Activated T-cell treated with anti-CD3 and anti-CD28 coated beads, Interleukin-2, amount 50 U/mL, for 48 hours (primary cell): Measurements from ENCODE around the gene GRAMD2B.

Experiments
- DNase-seq, 2 experiments: peaks; one replicate each; pipeline ENCODE4 v3.0.0-alpha.2; 2020

GRAMD2B gene

GRCh38 chr5:126482591-126482990 is 59.4 kb downstream of the GRAMD2B start:
- DNase-seq = no peak

DNA sequence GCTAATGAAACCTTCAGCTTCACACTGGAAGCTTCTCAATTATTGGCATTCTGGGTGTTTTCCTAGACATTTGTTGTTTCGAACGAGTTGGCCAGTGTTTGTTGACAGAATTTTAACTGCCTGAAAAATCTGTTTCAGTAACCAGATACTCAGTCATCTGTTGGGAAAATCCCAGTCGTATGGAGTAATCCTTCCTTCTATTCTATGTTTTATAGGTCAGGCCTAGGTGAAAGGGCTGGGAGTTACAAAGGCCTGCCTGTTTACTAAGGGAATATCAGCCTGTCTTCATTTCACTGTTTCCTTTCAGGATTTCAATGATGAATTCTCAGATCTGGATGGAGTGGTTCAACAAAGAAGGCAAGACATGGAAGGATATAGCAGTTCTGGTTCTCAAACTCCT is 59.9 kb downstream of the GRAMD2B start:
- DNase-seq = no peak

DNA sequence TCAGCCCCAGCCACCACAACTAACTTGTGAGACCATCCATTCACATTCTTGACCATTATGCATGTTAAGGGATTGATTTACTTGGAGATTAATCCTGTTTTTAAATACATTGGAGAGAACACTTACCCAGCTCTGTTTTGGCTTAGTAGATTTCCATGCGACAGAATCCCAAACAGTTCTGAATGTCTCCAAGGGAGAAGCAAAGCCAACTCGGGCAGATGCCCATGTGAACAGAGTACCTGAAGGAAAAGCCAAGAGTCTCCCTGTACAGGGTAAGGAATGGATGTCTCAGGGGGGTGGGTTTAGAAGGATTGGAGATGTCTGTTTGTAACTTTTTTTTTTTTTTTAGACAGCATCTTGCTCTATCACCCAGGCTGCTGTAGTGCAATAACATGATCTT is 61.0 kb downstream of the GRAMD2B start:
- DNase-seq = no peak

DNA sequence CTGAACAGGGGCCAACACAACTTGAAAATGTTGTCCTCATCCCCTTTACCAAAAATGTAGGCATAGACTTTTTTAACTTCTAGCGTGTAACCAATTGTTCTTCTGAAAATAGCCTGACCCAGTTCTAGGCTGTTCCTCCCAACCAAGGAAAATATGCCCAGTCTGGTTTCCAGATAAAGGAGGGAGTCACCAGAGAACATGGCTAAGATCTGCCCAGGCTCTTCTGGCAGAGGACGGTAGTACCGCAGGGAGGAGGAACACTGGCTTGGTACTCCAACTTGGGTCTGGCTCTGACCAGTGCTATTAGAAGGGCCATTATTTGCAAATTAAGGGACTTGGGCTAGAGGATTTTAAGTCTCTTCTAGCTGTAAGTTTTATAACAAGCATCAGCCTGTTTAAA is 63.1 kb downstream of the GRAMD2B start:
- no peak for DNase-seq

- DNase-seq = no peak
Observed at GRCh38 chr5:126487596-126487995, 64.4 kb downstream of the GRAMD2B start.

GRCh38 chr5:126488443-126489065 is 65.3 kb downstream of the GRAMD2B start:
- no peak for DNase-seq

DNA sequence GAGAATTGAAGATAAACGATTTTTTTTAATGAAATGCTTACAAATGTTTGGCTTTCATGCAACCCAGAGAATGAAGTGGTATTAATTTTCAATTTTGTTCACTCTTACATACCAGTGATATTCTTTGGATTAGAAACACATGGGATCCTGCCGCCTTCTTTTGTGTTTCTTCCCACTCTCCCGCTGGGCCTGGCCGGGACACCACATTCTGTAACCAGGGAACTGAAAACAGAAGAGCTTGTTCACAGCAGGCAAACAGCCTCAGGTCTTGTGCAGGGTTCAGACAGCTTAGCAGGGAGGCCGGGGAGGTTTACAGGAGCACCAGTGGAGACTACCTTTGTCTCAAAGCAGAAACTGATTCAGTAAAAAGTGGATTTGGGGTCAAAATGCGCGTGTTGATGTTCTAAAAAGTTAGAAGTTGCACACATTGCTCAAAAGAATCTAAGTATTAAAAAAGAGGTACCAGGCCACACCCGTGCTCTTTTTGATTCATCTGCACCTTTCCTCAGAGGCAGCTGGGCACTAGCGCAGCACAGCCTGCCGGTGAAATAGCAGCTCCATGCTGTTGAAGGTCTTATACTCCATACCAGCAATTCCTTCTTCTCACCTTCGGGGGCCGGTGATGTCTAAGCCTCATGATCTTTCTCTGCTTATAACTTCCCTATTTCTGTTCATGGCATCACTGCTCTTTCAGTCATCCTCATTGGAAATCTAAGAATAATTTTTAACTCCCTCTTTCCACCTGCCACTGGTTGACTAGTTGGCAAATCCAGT is 67.1 kb downstream of the GRAMD2B start:
- no peak for DNase-seq

- no peak for DNase-seq
Observed at GRCh38 chr5:126492939-126493338, 69.7 kb downstream of the GRAMD2B start.

- DNase-seq = no peak
Observed at GRCh38 chr5:126494393-126494792, 71.2 kb downstream of the GRAMD2B start.

DNA sequence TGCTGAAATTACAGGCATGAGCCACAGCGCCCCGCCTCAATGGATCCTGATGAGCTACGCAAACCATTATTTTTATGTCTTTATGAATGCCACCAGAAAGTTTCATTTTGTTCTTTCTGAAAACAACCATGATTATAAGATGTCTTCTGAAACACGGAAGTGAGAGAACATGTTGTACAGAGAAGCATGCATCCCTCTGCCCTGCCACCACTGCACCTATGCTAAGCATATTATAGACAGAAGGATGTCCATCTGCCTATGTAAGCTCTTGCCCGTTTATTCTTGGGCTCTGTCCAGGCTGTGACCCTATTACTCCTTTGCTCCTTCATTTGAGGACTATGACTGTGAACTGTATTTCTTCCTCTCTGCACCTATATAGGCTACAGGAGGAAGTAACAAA is 74.3 kb downstream of the GRAMD2B start:
- DNase-seq = no peak

DNA sequence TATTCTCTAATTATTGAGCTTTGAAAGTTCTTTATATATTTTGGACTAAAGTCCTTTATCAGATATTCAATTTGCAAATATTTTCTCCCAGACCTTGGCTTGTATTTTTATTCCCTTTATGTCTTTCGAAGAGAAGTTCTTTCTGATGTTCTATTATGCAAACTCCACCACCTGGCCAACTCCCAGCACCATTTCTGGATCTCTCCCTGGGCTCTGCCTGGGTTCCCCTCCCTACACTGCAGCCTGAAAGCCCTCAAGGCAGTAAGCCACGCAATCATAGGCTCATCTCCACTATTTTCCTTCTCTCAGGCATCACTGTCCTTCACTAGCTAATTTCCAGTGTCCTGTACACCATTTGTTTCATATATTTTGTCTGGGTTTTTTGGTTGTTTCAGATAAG is 76.1 kb downstream of the GRAMD2B start:
- no peak for DNase-seq

DNA sequence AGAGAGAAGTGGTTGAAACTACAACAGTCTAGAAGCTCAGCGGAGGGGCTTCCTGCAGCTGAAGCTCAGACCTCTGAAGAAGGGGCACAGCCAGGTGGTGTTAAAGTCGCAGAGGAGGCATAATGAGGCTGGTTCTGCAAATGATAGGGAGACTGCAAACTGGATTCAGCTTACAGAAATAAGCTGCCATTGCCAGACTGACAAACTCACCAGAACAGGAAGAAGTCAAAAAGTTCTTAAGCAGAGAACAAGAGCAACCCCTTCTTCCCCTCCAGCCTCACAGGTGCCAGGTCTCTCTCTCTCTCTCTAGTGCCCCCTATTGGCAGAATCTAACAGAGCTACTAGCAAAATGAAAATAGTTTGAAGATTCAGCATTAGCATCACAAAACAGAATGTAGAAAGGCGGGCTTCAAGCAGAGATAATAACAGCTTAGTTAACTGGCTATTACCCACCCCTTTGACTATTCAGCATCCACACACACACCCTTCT is 76.7 kb downstream of the GRAMD2B start:
- DNase-seq = no peak

- DNase-seq = no peak
Observed at GRCh38 chr5:126501448-126501847, 78.2 kb downstream of the GRAMD2B start.

- DNase-seq = no peak
Observed at GRCh38 chr5:126503602-126504104, 80.4 kb downstream of the GRAMD2B start.

- no peak for DNase-seq
Observed at GRCh38 chr5:126506079-126506478, 82.9 kb downstream of the GRAMD2B start.

GRCh38 chr5:126508251-126508961 is 85.2 kb downstream of the GRAMD2B start:
- peak in 1 of 2 experiments; percentile 25 for DNase-seq

DNA sequence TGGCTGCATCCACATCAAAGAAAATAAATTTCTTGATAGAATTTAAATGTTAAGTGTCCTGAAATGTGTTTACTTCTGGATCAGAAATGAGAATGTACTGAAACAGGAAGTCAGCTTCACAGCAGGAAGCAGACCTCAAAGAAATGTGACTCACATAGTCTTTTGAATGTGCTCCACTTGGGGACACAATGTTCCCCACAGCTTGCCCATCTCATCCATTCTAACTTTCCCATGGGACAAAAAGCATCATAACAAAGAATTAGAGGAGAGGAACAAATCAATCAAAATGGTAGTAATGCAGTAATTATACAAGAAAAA is 85.7 kb downstream of the GRAMD2B start:
- no peak for DNase-seq

- DNase-seq = no peak
Observed at GRCh38 chr5:126509339-126509738, 86.1 kb downstream of the GRAMD2B start.

GRCh38 chr5:126511961-126512360 is 88.8 kb downstream of the GRAMD2B start:
- no peak for DNase-seq

DNA sequence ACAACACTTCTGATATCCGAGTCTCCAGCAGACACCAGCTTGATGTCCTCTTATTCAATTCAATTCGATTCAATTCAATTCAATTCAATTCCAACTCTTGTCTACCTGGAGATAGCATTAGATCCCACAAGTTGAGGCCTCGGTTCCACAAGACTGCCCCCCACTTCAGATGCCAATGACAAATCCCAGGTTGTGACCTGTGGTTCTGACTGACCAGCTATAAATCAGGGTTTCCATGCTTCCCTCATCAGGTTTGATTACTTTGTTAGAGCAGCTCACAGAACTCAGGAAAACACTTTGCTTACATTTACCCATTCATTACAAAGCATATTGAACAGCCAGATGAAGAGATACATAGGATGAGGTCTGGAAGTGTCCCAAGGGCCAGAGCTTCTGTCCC is 89.2 kb downstream of the GRAMD2B start:
- no peak for DNase-seq

DNA sequence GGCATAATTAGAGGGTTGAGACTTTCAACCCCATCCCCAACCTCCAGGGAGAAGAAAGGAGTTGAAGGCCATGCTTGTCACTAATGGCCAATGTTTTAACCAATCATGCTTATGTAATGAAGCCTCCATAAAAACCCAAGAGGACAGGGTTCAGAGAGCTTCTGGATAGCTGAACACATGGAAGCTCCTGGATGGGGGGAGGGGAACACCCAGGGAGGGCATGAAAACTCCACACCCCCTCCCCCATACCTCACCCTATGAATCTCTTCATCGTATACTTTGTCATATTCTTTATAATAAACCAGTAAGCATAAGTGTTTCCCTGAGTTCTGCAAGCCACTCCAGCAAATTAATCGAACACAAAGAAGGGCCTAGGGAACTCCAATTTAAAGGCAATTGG is 90.1 kb downstream of the GRAMD2B start:
- DNase-seq = no peak

DNA sequence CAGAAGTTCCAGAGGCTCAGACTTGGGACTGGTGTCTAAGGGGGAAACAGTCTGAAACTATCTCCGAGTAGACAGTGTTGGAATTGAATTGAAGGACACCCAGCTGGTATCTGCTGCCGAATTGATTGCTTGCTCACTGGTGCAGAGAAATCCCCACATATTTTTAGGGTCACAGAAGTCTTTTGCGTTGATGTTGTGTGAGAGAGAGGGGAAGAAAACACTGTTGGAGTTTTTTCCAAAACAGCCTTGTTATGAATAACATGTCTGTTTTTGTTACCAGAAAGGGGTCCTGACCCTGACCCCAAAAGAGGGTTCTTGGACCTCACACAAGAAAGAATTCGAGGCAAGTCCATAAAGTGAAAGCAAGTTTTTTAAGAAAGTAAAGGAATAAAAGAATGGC is 90.5 kb downstream of the GRAMD2B start:
- no peak for DNase-seq

DNA sequence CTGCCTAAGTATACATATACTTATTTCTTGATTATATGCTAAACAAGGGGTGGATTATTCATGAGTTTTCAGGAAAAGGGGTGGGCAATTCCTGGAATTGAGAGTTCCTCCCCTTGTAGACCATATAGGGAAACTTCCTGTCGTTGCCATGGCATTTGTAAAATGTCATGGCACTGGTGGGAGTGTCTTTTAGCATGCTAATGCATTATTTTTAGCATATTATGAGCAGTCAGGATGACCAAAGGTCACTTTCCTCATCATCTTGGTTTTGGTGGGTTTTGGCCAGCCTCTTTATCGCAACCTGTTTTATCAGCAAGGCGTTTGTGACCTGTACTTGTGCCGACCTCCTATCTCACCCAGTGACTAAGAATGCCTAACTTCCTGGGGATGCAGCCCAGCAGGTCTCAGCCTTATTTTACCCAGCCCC is 90.9 kb downstream of the GRAMD2B start:
- no peak for DNase-seq
